Measurements from ENCODE around the gene CA14. TPM values are rescaled to one million over a fixed set of nuclear protein-coding genes. Genes with fewer than 3 reads are reported as not detected.

Gene CA14
- total and polyA plus RNA-seq, 9 of the 15 experiments (the other 6 are each of a cell fraction or from before 2014, with no cell fraction given) = 0.13 to 0.57 (median 0.26) TPM; not detected in 1

GRCh38 chr1:150268705-150269403, 11.3 kb downstream of the CA14 start, which contains the start of gene APH1A:
TSS of gene APH1A (minus strand) at chr1:150269016. CDS start at chr1:150268810, 206 bp downstream.
- in situ Hi-C loops (cut with MboI) = no loop called here
- intact Hi-C loops (cut with micrococcal nuclease) = loop anchor here (5.0 kb wide), 1 partner anchor 93 kb away; the partner anchor contains the start of gene RPRD2
- TF ChIP-seq ZNF253 (CRISPR knock-in tag; conservative IDR thresholded peaks at IDR 0.05) = no peak
- peak in 1 of 2 experiments; percentile 68; a peak in 2 of 4 replicates for TF ChIP-seq RCOR1 (IDR thresholded peaks at IDR 0.05; ENCODE audit: borderline replicate concordance in 1 of 2, low read depth in 2 of 2, low read length in 2 of 2)
- TF ChIP-seq ZNF407 (IDR thresholded peaks at IDR 0.05; ENCODE audit: low read depth) = peak; percentile 97
- TF ChIP-seq NR2C2 (CRISPR knock-in tag; IDR thresholded peaks at IDR 0.05) = no peak
- peak; percentile 85 for TF ChIP-seq NR2C2 (tag; IDR thresholded peaks at IDR 0.05)
- TF ChIP-seq KLF1 (tag; IDR thresholded peaks at IDR 0.05) = peak; percentile 70; the same call in 1 of the 2 replicates
- TF ChIP-seq, protein P1, sequence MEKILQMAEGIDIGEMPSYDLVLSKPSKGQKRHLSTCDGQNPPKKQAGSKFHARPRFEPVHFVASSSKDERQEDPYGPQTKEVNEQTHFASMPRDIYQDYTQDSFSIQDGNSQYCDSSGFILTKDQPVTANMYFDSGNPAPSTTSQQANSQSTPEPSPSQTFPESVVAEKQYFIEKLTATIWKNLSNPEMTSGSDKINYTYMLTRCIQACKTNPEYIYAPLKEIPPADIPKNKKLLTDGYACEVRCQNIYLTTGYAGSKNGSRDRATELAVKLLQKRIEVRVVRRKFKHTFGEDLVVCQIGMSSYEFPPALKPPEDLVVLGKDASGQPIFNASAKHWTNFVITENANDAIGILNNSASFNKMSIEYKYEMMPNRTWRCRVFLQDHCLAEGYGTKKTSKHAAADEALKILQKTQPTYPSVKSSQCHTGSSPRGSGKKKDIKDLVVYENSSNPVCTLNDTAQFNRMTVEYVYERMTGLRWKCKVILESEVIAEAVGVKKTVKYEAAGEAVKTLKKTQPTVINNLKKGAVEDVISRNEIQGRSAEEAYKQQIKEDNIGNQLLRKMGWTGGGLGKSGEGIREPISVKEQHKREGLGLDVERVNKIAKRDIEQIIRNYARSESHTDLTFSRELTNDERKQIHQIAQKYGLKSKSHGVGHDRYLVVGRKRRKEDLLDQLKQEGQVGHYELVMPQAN (IDR thresholded peaks at IDR 0.05; ENCODE audit: borderline replicate concordance) = peak; percentile 77
- TF ChIP-seq JUNB (CRISPR knock-in tag; conservative IDR thresholded peaks at IDR 0.05) = no peak

More at GRCh38 chr1:150268705-150269403, 11.3 kb downstream of the CA14 start, which contains the start of gene APH1A:
- Histone ChIP-seq H3K27me3 (ENCODE audit: control insufficient read depth in 2 of 2, insufficient read depth in 2 of 2, low read length in 2 of 2) (no peaks in the 10 kb centered on the region), H3K9me3 (replicated peaks; ENCODE audit: control insufficient read depth, insufficient read depth, low read depth, low read length) (no peaks in the 10 kb centered on the region), H3K4me3 (peak within 1 kb of the TSS; percentile 92), H3K9me1 (ENCODE audit: control insufficient read depth, insufficient read depth, low read length) (no peaks in the 10 kb centered on the region), H3K36me3 (ENCODE audit: control insufficient read depth, insufficient read depth, low read length) (peaks cover 33% of the 10 kb centered on the region), H3K4me2 (ENCODE audit: insufficient read depth, low read length) (peak within 1 kb of the TSS; percentile 97), H3K9ac (ENCODE audit: insufficient read depth in 1 of 2, low read depth in 2 of 2, low read length in 2 of 2) (peak within 1 kb of the TSS; percentile 80 to 96), H2AFZ (ENCODE audit: low read depth, low read length) (peak within 1 kb of the TSS; percentile 94), H3K27ac (ENCODE audit: extremely low read depth, low read depth, low read length) (peak within 1 kb of the TSS; percentile 86), H3K4me1 (replicated peaks in 1 of 2; ENCODE audit: control insufficient read depth in 2 of 2, insufficient read depth in 2 of 2, low read length in 2 of 2) (peaks cover 13 to 26% of the 10 kb centered on the region in 2 experiments), H3K79me2 (ENCODE audit: control insufficient read depth, insufficient read depth, low read length) (peaks cover 21% of the 10 kb centered on the region), H4K20me1 (replicated peaks; ENCODE audit: control insufficient read depth, insufficient read depth, low read length) (no peaks in the 10 kb centered on the region)
- ChIA-PET CTCF (ENCODE audit: low intra/inter-chr PET ratio) (no interaction called here), POLR2A (interaction anchor here (0.6 to 1.5 kb wide), 8 partner anchors 9 to 425 kb away, joined by 3 to 5 read pairs (median 3); no protein-coding TSS in a partner anchor)
- ATAC-seq = peak; percentile 99
- FAIRE-seq = peak; percentile 92
- WGBS (ENCODE audit: insufficient coverage, low coverage, missing lambda C conversion rate) = 2% methylated on average over 37 of the region's 49 CpGs
- BruUV-seq (replicated peaks) = no TSS peak
- peak; percentile 97 to 98 (median 98) for DNase-seq (ENCODE audit: extremely low read depth in 1 of 4, low spot score in 3 of 4)

All from K562 (cell line).